ENCODE data around the gene RPL10A. TPM values are rescaled to one million over a fixed set of nuclear protein-coding genes. Genes with fewer than 3 reads are reported as not detected.
"Not testable (repeated sequence)": the region's sequence is repeated elsewhere in the genome, so short reads cannot be mapped to it uniquely, and the experiment has no call there.

RPL10A gene
- total and polyA plus RNA-seq, 4 donors, result 809 to 1,774 (median 855) TPM

DNA sequence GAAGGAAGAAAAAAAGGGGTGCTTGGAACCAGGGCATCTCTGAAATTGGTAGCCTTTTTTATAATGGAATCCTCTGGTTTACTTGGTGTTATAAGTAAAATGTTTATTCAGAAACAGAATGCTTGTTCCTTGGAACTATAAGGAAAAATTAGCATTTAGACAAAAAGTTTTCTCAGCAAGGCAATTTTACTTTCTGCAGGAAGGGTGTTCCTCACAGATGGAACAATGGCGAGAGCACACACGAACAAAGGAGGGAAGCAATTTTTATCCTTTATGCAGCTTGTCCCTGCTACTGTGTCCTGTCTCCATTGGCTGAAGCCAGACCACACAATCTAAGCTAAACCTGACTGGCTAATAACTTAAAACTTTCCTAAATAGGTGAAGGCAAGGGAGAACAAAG lies 38.7 kb upstream of the RPL10A start:
- Histone ChIP-seq H3K4me1 (ENCODE audit: control insufficient read depth, insufficient read depth, low read length) (peaks cover 23% of the 10 kb centered on the region), H3K9me3 (ENCODE audit: control insufficient read depth, insufficient read depth, low read length) (peaks cover 4% of the 10 kb centered on the region), H3K4me3 (ENCODE audit: low read depth, low read length) (no peak overlapping the region), H3K27ac (ENCODE audit: low read depth, low read length) (no peak overlapping the region), H3K27me3 (ENCODE audit: control insufficient read depth, insufficient read depth, low read length) (no peaks in the 10 kb centered on the region), H3K36me3 (ENCODE audit: control insufficient read depth, insufficient read depth, low read length) (peaks cover 33% of the 10 kb centered on the region)
- WGBS (ENCODE audit: insufficient coverage), result no CpG with 5 or more reads among the region's 2 CpGs
- no peak for DNase-seq (ENCODE audit: low read depth in 4 of 6, low spot score in 6 of 6)

DNA sequence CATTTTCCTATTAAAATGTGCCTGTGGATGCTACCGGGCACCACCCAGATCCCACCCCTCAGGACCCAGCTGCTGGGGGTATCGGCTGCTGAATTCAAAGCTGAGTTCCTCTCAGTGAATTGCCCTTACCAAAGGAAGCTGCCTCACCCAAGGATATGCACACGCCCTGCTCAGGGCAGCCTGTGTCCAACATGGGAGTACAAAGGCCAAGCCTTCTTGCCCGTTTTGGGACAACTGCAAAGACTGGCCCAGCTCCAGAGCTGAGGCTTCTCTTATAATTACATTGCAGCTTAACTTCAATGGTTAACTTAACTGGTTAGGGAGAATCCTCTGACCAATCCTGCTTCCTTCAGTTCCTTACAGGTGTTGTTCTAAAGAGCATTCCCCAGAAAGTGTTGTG lies 35.9 kb upstream of the RPL10A start:
- Histone ChIP-seq H3K36me3 (ENCODE audit: control insufficient read depth, insufficient read depth, low read length) (peaks cover 10% of the 10 kb centered on the region), H3K27me3 (ENCODE audit: control insufficient read depth, insufficient read depth, low read length) (no peaks in the 10 kb centered on the region), H3K4me1 (ENCODE audit: control insufficient read depth, insufficient read depth, low read length) (peaks cover 5% of the 10 kb centered on the region), H3K4me3 (ENCODE audit: low read depth, low read length) (no peak overlapping the region), H3K27ac (ENCODE audit: low read depth, low read length) (no peak overlapping the region), H3K9me3 (ENCODE audit: control insufficient read depth, insufficient read depth, low read length) (peaks cover 4% of the 10 kb centered on the region)
- WGBS (ENCODE audit: insufficient coverage), result 82% methylated on average over 3 of the region's 4 CpGs
- no peak for DNase-seq (ENCODE audit: low read depth in 4 of 6, low spot score in 6 of 6)

DNA sequence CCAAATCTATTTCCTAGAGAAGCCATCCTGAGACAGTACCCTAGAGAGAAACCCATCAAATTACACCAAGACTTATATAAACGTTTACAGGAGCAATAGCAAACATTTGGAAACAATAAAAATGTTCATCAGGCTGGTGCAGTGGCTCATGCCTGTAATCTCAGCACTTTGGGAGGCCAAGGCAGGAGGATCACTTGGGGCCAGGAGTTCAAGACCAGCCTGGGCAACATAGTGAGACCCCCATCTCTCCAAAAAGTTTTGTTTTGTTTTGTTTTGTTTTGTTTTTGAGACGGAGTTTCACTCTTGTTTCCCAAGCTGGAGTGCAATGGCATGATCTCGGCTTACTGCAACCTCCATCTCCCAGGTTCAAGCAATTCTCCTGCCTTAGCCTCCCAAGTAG lies 35.5 kb upstream of the RPL10A start:
- DNase-seq (ENCODE audit: low read depth in 4 of 6, low spot score in 6 of 6); H3K27ac ChIP-seq (ENCODE audit: low read depth, low read length); H3K27me3 ChIP-seq (ENCODE audit: control insufficient read depth, insufficient read depth, low read length); H3K9me3 ChIP-seq (ENCODE audit: control insufficient read depth, insufficient read depth, low read length); H3K4me3 ChIP-seq (ENCODE audit: low read depth, low read length); H3K4me1 ChIP-seq (ENCODE audit: control insufficient read depth, insufficient read depth, low read length); H3K36me3 ChIP-seq (ENCODE audit: control insufficient read depth, insufficient read depth, low read length): not testable (repeated sequence)
- 75% methylated on average over 1 of the region's 3 CpGs for WGBS (ENCODE audit: insufficient coverage)

DNA sequence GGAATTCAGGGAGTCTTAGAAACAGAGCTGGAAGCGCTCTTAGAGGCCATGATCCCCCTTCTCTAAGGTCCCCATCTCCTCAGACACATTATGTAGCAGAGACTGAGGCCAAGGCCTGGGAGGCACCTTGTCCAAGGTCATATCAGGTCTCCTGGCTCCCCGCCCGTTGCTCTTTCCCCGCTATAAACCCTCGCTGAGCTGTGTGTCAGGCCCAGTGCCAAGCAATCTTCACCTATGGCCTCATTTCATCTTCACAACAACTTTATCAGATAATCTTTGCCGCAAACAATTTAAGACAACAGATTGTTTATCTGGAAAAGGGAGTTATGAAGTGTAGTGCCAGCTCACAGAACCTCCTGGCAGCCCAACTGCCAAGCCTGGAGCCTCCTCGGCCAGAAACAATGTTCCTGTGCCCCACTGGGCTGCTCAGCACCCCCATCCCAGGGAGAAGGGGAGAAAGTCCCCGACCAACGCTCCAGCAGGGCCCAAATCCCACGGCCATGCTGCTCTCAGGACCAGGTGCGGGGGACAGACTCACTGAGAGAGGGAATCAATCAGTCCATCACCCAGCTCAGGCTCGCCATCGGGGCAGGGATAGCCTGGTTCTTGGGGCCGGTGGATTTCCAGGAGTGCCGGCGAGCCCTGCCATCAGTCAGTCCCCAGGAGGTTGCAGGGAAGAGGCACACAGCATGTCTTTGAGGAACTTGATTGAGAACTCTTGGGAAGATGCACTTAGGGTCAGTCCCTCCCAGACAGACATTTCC lies 32.9 kb upstream of the RPL10A start:
- DNase-seq (ENCODE audit: low read depth in 4 of 6, low spot score in 6 of 6), result no peak
- H3K36me3 ChIP-seq (ENCODE audit: control insufficient read depth, insufficient read depth, low read length), result no peaks in the 10 kb centered on the region
- H3K9me3 ChIP-seq (ENCODE audit: control insufficient read depth, insufficient read depth, low read length), result no peaks in the 10 kb centered on the region
- WGBS (ENCODE audit: insufficient coverage), result 85% methylated on average over 14 of the region's 16 CpGs
- no peak overlapping the region for H3K4me3 ChIP-seq (ENCODE audit: low read depth, low read length)
- H3K4me1 ChIP-seq (ENCODE audit: control insufficient read depth, insufficient read depth, low read length), result no peaks in the 10 kb centered on the region
- no peaks in the 10 kb centered on the region for H3K27me3 ChIP-seq (ENCODE audit: control insufficient read depth, insufficient read depth, low read length)
- H3K27ac ChIP-seq (ENCODE audit: low read depth, low read length), result no peak overlapping the region

DNA sequence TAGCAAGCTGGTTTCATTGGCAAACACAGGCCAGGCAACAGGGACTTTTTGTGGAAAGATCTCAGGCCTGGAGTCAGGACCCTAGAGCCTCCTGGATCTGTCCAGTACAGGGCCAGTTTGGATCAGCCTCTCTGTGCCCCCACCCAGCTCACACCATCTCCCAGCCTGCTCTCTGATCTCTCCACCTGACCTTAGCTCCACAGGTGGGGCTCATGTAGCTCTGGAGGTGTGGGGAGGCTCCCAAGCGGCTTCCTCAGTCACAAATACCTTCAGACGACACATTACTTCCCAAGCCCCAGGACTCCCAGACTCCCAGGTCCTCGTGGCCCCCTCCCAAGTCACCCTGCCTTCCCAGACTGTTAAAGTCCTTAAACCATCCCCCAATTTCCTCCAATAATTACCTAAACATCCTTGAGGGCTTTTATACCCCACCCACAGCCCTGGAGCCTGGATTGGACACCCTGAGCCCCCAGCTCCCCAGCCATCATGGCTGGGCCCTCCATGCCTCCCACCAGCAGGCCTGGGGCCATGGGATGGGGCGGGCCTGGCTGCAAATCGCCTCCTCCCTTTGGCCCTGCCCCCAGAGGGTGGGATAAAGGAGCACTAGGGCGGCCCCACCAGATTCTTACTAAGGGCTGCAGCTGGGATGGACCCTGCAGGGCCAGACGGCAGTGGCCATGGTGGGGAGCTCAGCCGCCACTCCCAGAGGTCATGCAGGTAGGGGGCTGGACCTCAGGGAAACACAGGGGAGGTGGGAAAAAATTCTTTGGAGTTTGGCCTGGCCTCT lies 31.9 kb upstream of the RPL10A start:
- no peaks in the 10 kb centered on the region for H3K36me3 ChIP-seq (ENCODE audit: control insufficient read depth, insufficient read depth, low read length)
- DNase-seq (ENCODE audit: low read depth in 4 of 6, low spot score in 6 of 6), result no peak
- no peaks in the 10 kb centered on the region for H3K9me3 ChIP-seq (ENCODE audit: control insufficient read depth, insufficient read depth, low read length)
- no peak overlapping the region for H3K27ac ChIP-seq (ENCODE audit: low read depth, low read length)
- no peaks in the 10 kb centered on the region for H3K4me1 ChIP-seq (ENCODE audit: control insufficient read depth, insufficient read depth, low read length)
- 75% methylated on average over 8 of the region's 8 CpGs for WGBS (ENCODE audit: insufficient coverage)
- no peak overlapping the region for H3K4me3 ChIP-seq (ENCODE audit: low read depth, low read length)
- no peaks in the 10 kb centered on the region for H3K27me3 ChIP-seq (ENCODE audit: control insufficient read depth, insufficient read depth, low read length)

DNA sequence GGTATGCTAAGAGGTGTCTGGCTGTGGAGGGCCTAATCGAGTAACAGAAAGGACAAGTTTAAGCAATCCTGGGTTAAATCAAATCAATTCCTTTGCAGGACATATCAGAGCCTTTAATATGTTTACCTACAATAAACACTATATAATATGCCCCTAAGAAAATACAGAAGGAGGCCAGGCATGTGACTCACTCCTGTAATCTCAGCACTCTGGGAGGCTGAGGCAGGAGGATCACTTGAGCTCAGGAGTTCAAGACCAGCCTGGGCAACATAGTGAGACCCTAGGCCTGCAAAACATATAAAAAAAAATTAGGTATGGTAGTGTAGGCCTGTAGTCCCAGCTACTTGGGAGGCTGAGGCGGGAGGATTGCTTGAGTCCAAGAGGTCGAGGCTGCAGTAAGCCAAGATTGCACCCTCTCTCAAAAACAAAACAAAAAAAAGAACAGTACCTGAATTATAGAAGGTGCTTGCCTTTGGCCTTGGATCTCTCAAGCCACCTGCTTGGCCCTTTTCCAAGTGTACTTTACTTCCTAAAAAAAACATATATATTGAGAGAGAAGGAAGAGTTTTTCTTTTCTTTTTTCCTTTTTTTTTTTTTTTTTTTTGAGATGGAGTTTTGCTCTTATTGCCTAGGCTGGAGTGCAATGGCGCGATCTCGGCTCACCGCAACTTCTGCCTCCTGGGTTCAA lies 29.7 kb upstream of the RPL10A start:
- H3K4me1 ChIP-seq (ENCODE audit: control insufficient read depth, insufficient read depth, low read length); H3K4me3 ChIP-seq (ENCODE audit: low read depth, low read length); DNase-seq (ENCODE audit: low read depth in 4 of 6, low spot score in 6 of 6); H3K27ac ChIP-seq (ENCODE audit: low read depth, low read length); H3K9me3 ChIP-seq (ENCODE audit: control insufficient read depth, insufficient read depth, low read length); H3K36me3 ChIP-seq (ENCODE audit: control insufficient read depth, insufficient read depth, low read length); H3K27me3 ChIP-seq (ENCODE audit: control insufficient read depth, insufficient read depth, low read length): not testable (repeated sequence)
- no CpG with 5 or more reads among the region's 7 CpGs for WGBS (ENCODE audit: insufficient coverage)

DNA sequence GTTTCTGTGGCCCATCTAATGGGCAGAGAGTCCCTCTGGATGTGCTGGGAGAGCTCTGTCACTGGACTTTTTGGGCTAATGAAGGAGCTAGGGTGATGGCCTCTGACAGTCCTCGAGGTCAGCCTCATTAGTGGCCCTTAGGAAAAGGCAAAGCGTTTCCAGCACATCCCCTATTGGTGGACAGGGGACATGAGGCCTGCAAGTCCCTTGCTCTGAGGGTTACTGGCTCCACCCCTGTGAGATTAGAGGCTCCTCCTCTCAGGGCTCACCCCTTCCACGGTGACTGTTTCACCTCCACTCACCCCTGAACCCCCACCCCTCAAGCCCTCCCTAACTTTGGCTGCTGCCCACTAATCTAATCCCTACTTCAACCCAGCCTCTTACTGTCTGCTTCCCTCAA lies 28.9 kb upstream of the RPL10A start:
- no peaks in the 10 kb centered on the region for H3K36me3 ChIP-seq (ENCODE audit: control insufficient read depth, insufficient read depth, low read length)
- H3K4me3 ChIP-seq (ENCODE audit: low read depth, low read length), result no peak overlapping the region
- WGBS (ENCODE audit: insufficient coverage), result 37% methylated on average over 3 of the region's 3 CpGs
- no peaks in the 10 kb centered on the region for H3K27me3 ChIP-seq (ENCODE audit: control insufficient read depth, insufficient read depth, low read length)
- no peaks in the 10 kb centered on the region for H3K9me3 ChIP-seq (ENCODE audit: control insufficient read depth, insufficient read depth, low read length)
- DNase-seq (ENCODE audit: low read depth in 4 of 6, low spot score in 6 of 6), result no peak
- H3K27ac ChIP-seq (ENCODE audit: low read depth, low read length), result no peak overlapping the region
- no peaks in the 10 kb centered on the region for H3K4me1 ChIP-seq (ENCODE audit: control insufficient read depth, insufficient read depth, low read length)

DNA sequence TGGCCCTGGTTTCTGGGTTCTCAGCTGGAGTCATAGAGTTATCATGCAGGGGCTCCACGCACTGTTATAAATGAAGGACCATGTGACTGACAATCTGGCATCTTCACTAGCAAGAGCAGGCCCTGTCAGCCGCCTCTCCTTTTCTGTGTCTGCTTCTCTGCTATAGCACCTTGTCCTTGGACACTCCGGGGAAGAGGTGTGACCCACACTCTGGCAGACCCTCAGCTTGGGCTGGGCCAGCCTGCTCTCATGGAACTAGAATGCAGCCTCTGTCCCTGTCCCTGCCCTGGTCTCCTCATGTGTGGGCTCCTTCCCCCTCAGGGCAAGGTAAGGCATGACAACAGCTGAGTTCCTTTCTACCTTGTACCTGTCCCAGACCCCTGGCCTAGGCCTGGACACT lies 27.0 kb upstream of the RPL10A start:
- Histone ChIP-seq H3K27ac (ENCODE audit: low read depth, low read length) (no peak overlapping the region), H3K9me3 (ENCODE audit: control insufficient read depth, insufficient read depth, low read length) (no peaks in the 10 kb centered on the region), H3K36me3 (ENCODE audit: control insufficient read depth, insufficient read depth, low read length) (no peaks in the 10 kb centered on the region), H3K4me3 (ENCODE audit: low read depth, low read length) (no peak overlapping the region), H3K4me1 (ENCODE audit: control insufficient read depth, insufficient read depth, low read length) (no peaks in the 10 kb centered on the region), H3K27me3 (ENCODE audit: control insufficient read depth, insufficient read depth, low read length) (no peaks in the 10 kb centered on the region)
- no peak for DNase-seq (ENCODE audit: low read depth in 4 of 6, low spot score in 6 of 6)
- WGBS (ENCODE audit: insufficient coverage), result 82% methylated on average over 3 of the region's 3 CpGs

DNA sequence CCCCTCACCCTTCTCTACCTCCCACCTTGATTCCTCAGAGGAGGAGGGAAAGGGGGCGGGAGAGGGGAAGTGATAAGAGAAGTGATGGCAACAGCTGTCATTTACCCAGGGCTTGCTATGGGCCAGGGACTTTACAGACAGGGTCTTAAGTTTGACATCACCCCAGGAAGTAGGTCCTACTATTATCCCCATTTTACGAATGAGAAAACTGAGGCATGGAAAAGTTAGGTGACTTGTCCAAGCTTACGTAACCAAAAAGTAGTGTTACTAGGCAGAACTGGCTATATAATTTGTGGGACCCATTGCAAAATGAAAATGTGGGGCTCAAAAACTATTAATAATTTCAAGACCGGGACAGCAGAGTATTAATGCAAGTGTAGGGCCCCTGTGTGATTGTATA lies 26.6 kb upstream of the RPL10A start:
- H3K27ac ChIP-seq (ENCODE audit: low read depth, low read length), result no peak overlapping the region
- 100% methylated on average over 1 of the region's 4 CpGs for WGBS (ENCODE audit: insufficient coverage)
- no peaks in the 10 kb centered on the region for H3K27me3 ChIP-seq (ENCODE audit: control insufficient read depth, insufficient read depth, low read length)
- H3K4me3 ChIP-seq (ENCODE audit: low read depth, low read length), result no peak overlapping the region
- DNase-seq (ENCODE audit: low read depth in 4 of 6, low spot score in 6 of 6), result no peak
- no peaks in the 10 kb centered on the region for H3K9me3 ChIP-seq (ENCODE audit: control insufficient read depth, insufficient read depth, low read length)
- no peaks in the 10 kb centered on the region for H3K4me1 ChIP-seq (ENCODE audit: control insufficient read depth, insufficient read depth, low read length)
- no peaks in the 10 kb centered on the region for H3K36me3 ChIP-seq (ENCODE audit: control insufficient read depth, insufficient read depth, low read length)

Measured in spinal cord (tissue), 10 donors.